ENCODE data around the gene PKP4. TPM values are rescaled to one million over a fixed set of nuclear protein-coding genes. Genes with fewer than 3 reads are reported as not detected.

The PKP4 gene
- total RNA-seq, 1 experiment from 2014 or later: 67.7 TPM

- H3K27me3 ChIP-seq (replicated peaks; ENCODE audit: insufficient read depth, low read depth, low read length, poor library complexity): no peaks in the 10 kb centered on the region
- H3K4me3 ChIP-seq (ENCODE audit: low read depth, low read length, poor library complexity, severe bottlenecking): no peak overlapping the region
- DNase-seq (ENCODE audit: low spot score): no peak
- intact Hi-C loops (cut with micrococcal nuclease; ENCODE audit: unreplicated experiment): no loop called here
- no TSS peak for BruUV-seq (replicated peaks)
- ChIA-PET POLR2A (ENCODE audit: low non-redundant PET) (interaction anchor here (0.6 kb wide), 1 partner anchor 16 kb away, joined by 3 read pairs; no protein-coding TSS in a partner anchor), CTCF (no interaction called here)
- H3K9me3 ChIP-seq (ENCODE audit: low read depth, low read length, poor library complexity, severe bottlenecking): no peaks in the 10 kb centered on the region
- H3K4me1 ChIP-seq (ENCODE audit: insufficient read depth, low read length, poor library complexity, severe bottlenecking): no peaks in the 10 kb centered on the region
- no peak overlapping the region for H3K27ac ChIP-seq (ENCODE audit: low read depth, low read length, poor library complexity, severe bottlenecking)
- no peaks in the 10 kb centered on the region for H3K36me3 ChIP-seq (ENCODE audit: insufficient read depth, low read length, poor library complexity, severe bottlenecking)
- TF ChIP-seq CTCF (conservative IDR thresholded peaks at IDR 0.05; ENCODE audit: low read depth, low read length): no peak
- TF ChIP-seq EZH2 (IDR thresholded peaks at IDR 0.05; ENCODE audit: borderline replicate concordance, low read depth, low read length, poor library complexity, severe bottlenecking): no peak
Measured at GRCh38 chr2:158656492-158657229, 199.9 kb downstream of the PKP4 start.

DNA sequence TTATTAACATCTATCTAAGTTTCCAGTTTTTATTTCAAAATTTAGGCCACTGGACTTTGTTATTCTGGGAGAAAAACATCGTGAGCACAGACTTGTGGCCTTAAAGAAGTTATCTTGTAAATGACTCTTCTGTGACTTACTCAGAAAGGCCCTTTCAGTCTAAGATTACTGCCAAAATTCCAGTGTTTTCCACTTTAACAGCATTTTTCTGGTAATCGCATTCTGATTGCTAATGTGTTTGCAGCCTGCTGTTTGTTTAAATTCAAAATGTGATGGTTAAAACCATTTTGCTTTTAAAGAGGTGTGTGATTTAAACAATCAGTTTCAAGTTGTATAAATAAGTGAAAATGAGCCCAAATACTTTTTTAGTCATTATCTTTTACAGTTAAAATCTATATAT, 201.6 kb downstream of the PKP4 start:
- DNase-seq (ENCODE audit: low spot score): no peak
- Histone ChIP-seq H3K4me1 (ENCODE audit: insufficient read depth, low read length, poor library complexity, severe bottlenecking) (no peaks in the 10 kb centered on the region), H3K27me3 (replicated peaks; ENCODE audit: insufficient read depth, low read depth, low read length, poor library complexity) (no peaks in the 10 kb centered on the region), H3K4me3 (ENCODE audit: low read depth, low read length, poor library complexity, severe bottlenecking) (no peak overlapping the region), H3K27ac (ENCODE audit: low read depth, low read length, poor library complexity, severe bottlenecking) (no peak overlapping the region), H3K9me3 (ENCODE audit: low read depth, low read length, poor library complexity, severe bottlenecking) (no peaks in the 10 kb centered on the region), H3K36me3 (ENCODE audit: insufficient read depth, low read length, poor library complexity, severe bottlenecking) (peaks cover 6% of the 10 kb centered on the region)
- BruUV-seq (replicated peaks): no TSS peak
- CTCF ChIA-PET: no interaction called here
- POLR2A ChIA-PET (ENCODE audit: low non-redundant PET): no interaction called here
- intact Hi-C loops (cut with micrococcal nuclease; ENCODE audit: unreplicated experiment): no loop called here
- TF ChIP-seq CTCF (conservative IDR thresholded peaks at IDR 0.05; ENCODE audit: low read depth, low read length) (no peak), EZH2 (IDR thresholded peaks at IDR 0.05; ENCODE audit: borderline replicate concordance, low read depth, low read length, poor library complexity, severe bottlenecking) (no peak)

DNA sequence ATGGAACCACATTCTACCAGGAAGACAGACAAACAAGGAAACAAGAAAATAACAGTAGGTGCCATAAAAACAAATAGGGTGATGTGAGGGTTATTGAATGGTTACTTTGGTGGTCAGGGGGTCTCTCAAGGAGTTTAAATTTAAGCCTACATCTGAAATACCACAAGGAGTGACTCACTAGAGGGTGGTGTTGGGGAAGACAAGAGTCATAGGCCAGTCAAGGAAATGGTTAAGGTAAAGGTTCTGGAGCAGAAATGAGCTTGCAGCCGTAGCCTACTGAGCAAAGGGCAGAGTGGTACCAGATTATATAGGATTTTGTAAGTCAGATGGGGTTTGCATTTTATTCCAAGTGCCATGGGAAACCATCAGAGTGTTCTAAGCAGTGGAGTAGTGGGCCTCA, 202.7 kb downstream of the PKP4 start:
- intact Hi-C loops (cut with micrococcal nuclease; ENCODE audit: unreplicated experiment): no loop called here
- no peak overlapping the region for H3K27ac ChIP-seq (ENCODE audit: low read depth, low read length, poor library complexity, severe bottlenecking)
- H3K9me3 ChIP-seq (ENCODE audit: low read depth, low read length, poor library complexity, severe bottlenecking): no peaks in the 10 kb centered on the region
- no peak for DNase-seq (ENCODE audit: low spot score)
- POLR2A ChIA-PET (ENCODE audit: low non-redundant PET): no interaction called here
- no peaks in the 10 kb centered on the region for H3K4me1 ChIP-seq (ENCODE audit: insufficient read depth, low read length, poor library complexity, severe bottlenecking)
- no peak for TF ChIP-seq EZH2 (IDR thresholded peaks at IDR 0.05; ENCODE audit: borderline replicate concordance, low read depth, low read length, poor library complexity, severe bottlenecking)
- TF ChIP-seq CTCF (conservative IDR thresholded peaks at IDR 0.05; ENCODE audit: low read depth, low read length): no peak
- no peak overlapping the region for H3K4me3 ChIP-seq (ENCODE audit: low read depth, low read length, poor library complexity, severe bottlenecking)
- no peaks in the 10 kb centered on the region for H3K27me3 ChIP-seq (replicated peaks; ENCODE audit: insufficient read depth, low read depth, low read length, poor library complexity)
- H3K36me3 ChIP-seq (ENCODE audit: insufficient read depth, low read length, poor library complexity, severe bottlenecking): peaks cover 11% of the 10 kb centered on the region
- no TSS peak for BruUV-seq (replicated peaks)
- CTCF ChIA-PET: no interaction called here

Data from A673 (cell line).